ENCODE data around the gene KIF5A. TPM values are rescaled to one million over a fixed set of nuclear protein-coding genes. Genes with fewer than 3 reads are reported as not detected.

The KIF5A gene
- total RNA-seq, 1 donor from 2014 or later, result 0.43 TPM

- Mint-ChIP-seq H3K36me3 (ENCODE audit: unreplicated experiment) (peaks cover 41% of the 10 kb centered on the region), H3K4me3 (ENCODE audit: unreplicated experiment) (no peak overlapping the region), H3K9me3 (ENCODE audit: unreplicated experiment) (no peaks in the 10 kb centered on the region), H3K27ac (ENCODE audit: unreplicated experiment) (no peak overlapping the region), H3K27me3 (ENCODE audit: unreplicated experiment) (peaks cover 2% of the 10 kb centered on the region), H3K4me1 (ENCODE audit: unreplicated experiment) (peaks cover 25% of the 10 kb centered on the region)
- DNase-seq (ENCODE audit: extremely low spot score, unreplicated experiment), result no peak
- no peak for TF ChIP-seq CTCF (IDR thresholded peaks at IDR 0.05)
Measured at GRCh38 chr12:57602544-57602943, 52.7 kb downstream of the KIF5A start.

- peaks cover 2% of the 10 kb centered on the region for H3K27me3 Mint-ChIP-seq (ENCODE audit: unreplicated experiment)
Measured at GRCh38 chr12:57603324-57603723, 53.5 kb downstream of the KIF5A start.

GRCh38 chr12:57603815-57604453, 54.1 kb downstream of the KIF5A start:
- Mint-ChIP-seq H3K27ac (ENCODE audit: unreplicated experiment) (peak overlapping the region; percentile 93), H3K27me3 (ENCODE audit: unreplicated experiment) (peaks cover 2% of the 10 kb centered on the region)

More at GRCh38 chr12:57603324-57603723, 53.5 kb downstream of the KIF5A start:
- Mint-ChIP-seq H3K36me3 (ENCODE audit: unreplicated experiment) (peaks cover 38% of the 10 kb centered on the region), H3K9me3 (ENCODE audit: unreplicated experiment) (no peaks in the 10 kb centered on the region), H3K4me3 (ENCODE audit: unreplicated experiment) (no peak overlapping the region), H3K27ac (ENCODE audit: unreplicated experiment) (peak overlapping the region; percentile 93), H3K4me1 (ENCODE audit: unreplicated experiment) (peaks cover 25% of the 10 kb centered on the region)
- no peak for DNase-seq (ENCODE audit: extremely low spot score, unreplicated experiment)
- TF ChIP-seq CTCF (IDR thresholded peaks at IDR 0.05), result no peak

GRCh38 chr12:57604454-57604991, 54.7 kb downstream of the KIF5A start, which contains the start of gene DTX3:
Gene DTX3 (plus strand): TSS chr12:57604824. CDS start chr12:57606518, 1,694 bp downstream.
- Mint-ChIP-seq H3K4me3 (ENCODE audit: unreplicated experiment) (peak within 1 kb of the TSS; percentile 79), H3K36me3 (ENCODE audit: unreplicated experiment) (peaks cover 30% of the 10 kb centered on the region), H3K27ac (ENCODE audit: unreplicated experiment) (peak within 1 kb of the TSS; percentile 93), H3K9me3 (ENCODE audit: unreplicated experiment) (no peaks in the 10 kb centered on the region), H3K27me3 (ENCODE audit: unreplicated experiment) (peaks cover 2% of the 10 kb centered on the region), H3K4me1 (ENCODE audit: unreplicated experiment) (peaks cover 30% of the 10 kb centered on the region)
- no peak for TF ChIP-seq CTCF (IDR thresholded peaks at IDR 0.05)
- DNase-seq (ENCODE audit: extremely low spot score, unreplicated experiment), result no peak

More at GRCh38 chr12:57603815-57604453, 54.1 kb downstream of the KIF5A start:
- Mint-ChIP-seq H3K4me3 (ENCODE audit: unreplicated experiment) (peak overlapping the region; percentile 79), H3K36me3 (ENCODE audit: unreplicated experiment) (peaks cover 34% of the 10 kb centered on the region), H3K4me1 (ENCODE audit: unreplicated experiment) (peaks cover 25% of the 10 kb centered on the region), H3K9me3 (ENCODE audit: unreplicated experiment) (no peaks in the 10 kb centered on the region)
- no peak for DNase-seq (ENCODE audit: extremely low spot score, unreplicated experiment)
- TF ChIP-seq CTCF (IDR thresholded peaks at IDR 0.05), result no peak

GRCh38 chr12:57604992-57605810, 55.4 kb downstream of the KIF5A start:
- peaks cover 2% of the 10 kb centered on the region for H3K27me3 Mint-ChIP-seq (ENCODE audit: unreplicated experiment)
- peak overlapping the region; percentile 79 for H3K4me3 Mint-ChIP-seq (ENCODE audit: unreplicated experiment)
- peaks cover 23% of the 10 kb centered on the region for H3K36me3 Mint-ChIP-seq (ENCODE audit: unreplicated experiment)
- H3K4me1 Mint-ChIP-seq (ENCODE audit: unreplicated experiment), result peaks cover 34% of the 10 kb centered on the region
- DNase-seq (ENCODE audit: extremely low spot score, unreplicated experiment), result no peak
- H3K9me3 Mint-ChIP-seq (ENCODE audit: unreplicated experiment), result no peaks in the 10 kb centered on the region
- no peak for TF ChIP-seq CTCF (IDR thresholded peaks at IDR 0.05)
- H3K27ac Mint-ChIP-seq (ENCODE audit: unreplicated experiment), result peak overlapping the region; percentile 91

Measured in osteocyte (in vitro differentiated cells).